GM23338 (cell line): ENCODE measurements around the gene RNU6-9. TPM values are rescaled to one million over a fixed set of nuclear protein-coding genes. Genes with fewer than 3 reads are reported as not detected.

Experiments
- ATAC-seq: fragments of 200-7000 bp; cut with Tn5 transposase; 3 replicates; pipeline ENCODE4 v1.9.1; 2020
- DNase-seq: peaks from one replicate; pipeline ENCODE4 v3.0.0-alpha.2; 2015; ENCODE audit warnings: low spot score
- H2AFZ ChIP-seq: fragments of 200-600 bp; sonication (generic); 2 replicates; pipeline ENCODE4 v1.8.0; 2016; ENCODE audit warnings: antibody characterized with exemption, mild to moderate bottlenecking, moderate library complexity
- H3F3A ChIP-seq: fragments of 200-600 bp; sonication (generic); replicated peaks from 2 replicates; pipeline ENCODE4 v1.8.0; 2017; ENCODE audit warnings: antibody characterized with exemption, mixed run types, low read depth
- H3K27ac ChIP-seq: fragments of 200-600 bp; sonication (generic); 2 replicates; pipeline ENCODE4 v1.6.1; 2016; ENCODE audit warnings: low read depth
- H3K27me3 ChIP-seq: fragments of 200-600 bp; sonication (generic); 2 replicates; pipeline ENCODE4 v1.8.0; 2016; ENCODE audit warnings: mild to moderate bottlenecking, mixed run types, moderate library complexity; ENCODE audit not compliant: insufficient read depth
- H3K36me3 ChIP-seq: fragments of 200-600 bp; sonication (generic); 2 replicates; pipeline ENCODE4 v1.8.0; 2016; ENCODE audit warnings: mild to moderate bottlenecking; ENCODE audit not compliant: insufficient read depth
- H3K4me1 ChIP-seq: fragments of 200-600 bp; sonication (generic); 2 replicates; pipeline ENCODE4 v1.8.0; 2016; ENCODE audit warnings: mild to moderate bottlenecking, moderate library complexity; ENCODE audit not compliant: insufficient read depth
- H3K4me2 ChIP-seq: fragments of 200-600 bp; sonication (generic); 2 replicates; pipeline ENCODE4 v1.7.1; 2017; ENCODE audit warnings: mixed run types
- H3K4me3 ChIP-seq: fragments of 200-600 bp; sonication (generic); 2 replicates; pipeline ENCODE4 v1.6.1; 2016; ENCODE audit warnings: mixed run types
- H3K79me2 ChIP-seq: fragments of 200-600 bp; sonication (generic); replicated peaks from 2 replicates; pipeline ENCODE4 v1.8.0; 2017; ENCODE audit warnings: mild to moderate bottlenecking; ENCODE audit not compliant: insufficient read depth
- H3K9me2 ChIP-seq: fragments of 200-600 bp; sonication (generic); 2 replicates; pipeline ENCODE4 v1.8.0; 2017; ENCODE audit not compliant: insufficient read depth
- H4K20me1 ChIP-seq: fragments of 200-600 bp; sonication (generic); replicated peaks from 2 replicates; pipeline ENCODE4 v1.8.0; 2017; ENCODE audit warnings: mild to moderate bottlenecking; ENCODE audit not compliant: insufficient read depth
- H3K27ac Mint-ChIP-seq: 2 replicates; pipeline ENCODE4 v1.8.0; 2020; ENCODE audit warnings: inconsistent platforms, mild to moderate bottlenecking, moderate library complexity, mixed read lengths
- H3K27me3 Mint-ChIP-seq: 3 replicates; pipeline ENCODE4 v1.8.0; 2022; ENCODE audit warnings: low read depth, mild to moderate bottlenecking, moderate library complexity, mixed read lengths, inconsistent platforms; ENCODE audit not compliant: insufficient read depth, poor library complexity
- H3K36me3 Mint-ChIP-seq: 3 replicates; pipeline ENCODE4 v1.8.0; 2021; ENCODE audit warnings: low read depth, mild to moderate bottlenecking, inconsistent platforms, moderate library complexity, mixed read lengths
- H3K4me1 Mint-ChIP-seq: 3 replicates; pipeline ENCODE4 v1.8.0; 2020; ENCODE audit warnings: mild to moderate bottlenecking, inconsistent platforms, mixed read lengths
- H3K4me3 Mint-ChIP-seq: 3 replicates; pipeline ENCODE4 v1.8.0; 2021; ENCODE audit warnings: moderate library complexity, mild to moderate bottlenecking, inconsistent platforms, mixed read lengths
- H3K9me3 Mint-ChIP-seq: 3 replicates; pipeline ENCODE4 v1.8.0; 2020; ENCODE audit warnings: moderate library complexity, mild to moderate bottlenecking, inconsistent platforms, mixed read lengths
- CREB1 ChIP-seq: fragments of 250-450 bp; sonication (Bioruptor Pico); IDR thresholded peaks from 2 replicates; pipeline ENCODE4 v1.5.0; 2020; ENCODE audit warnings: low read depth, mild to moderate bottlenecking, moderate library complexity
- EZH2 ChIP-seq: fragments of 200-600 bp; sonication (generic); IDR thresholded peaks from one replicate; pipeline ENCODE4 v1.8.0; 2017; ENCODE audit warnings: antibody characterized with exemption, mild to moderate bottlenecking, low read depth; ENCODE audit not compliant: unreplicated experiment
- EZH2phosphoT487 ChIP-seq: fragments of 200-600 bp; sonication (generic); IDR thresholded peaks from one replicate; pipeline ENCODE4 v1.8.1; 2018; ENCODE audit warnings: antibody characterized with exemption; ENCODE audit not compliant: unreplicated experiment
- JUNB ChIP-seq: IDR thresholded peaks from one replicate; pipeline ENCODE4 v1.6.1; 2016; ENCODE audit warnings: antibody characterized with exemption; ENCODE audit not compliant: unreplicated experiment
- NANOG ChIP-seq: IDR thresholded peaks from 2 replicates; pipeline ENCODE4 v1.6.1; 2016; ENCODE audit warnings: antibody characterized with exemption, borderline replicate concordance
- POLR2AphosphoS5 ChIP-seq: IDR thresholded peaks from 2 replicates; pipeline ENCODE4 v1.6.1; 2016; ENCODE audit warnings: antibody characterized with exemption, low read depth
- STAT1 ChIP-seq: IDR thresholded peaks from one replicate; pipeline ENCODE4 v1.6.1; 2016; ENCODE audit warnings: antibody characterized with exemption; ENCODE audit not compliant: unreplicated experiment
- ZNF114 ChIP-seq: fragments of 250-450 bp; sonication (Bioruptor Pico); IDR thresholded peaks from 2 replicates; pipeline ENCODE4 v1.5.0; 2020; ENCODE audit warnings: mild to moderate bottlenecking, moderate library complexity
- polyA plus RNA-seq: library from polyadenylated mRNA; unstranded; fragments of >200 nt; fragmentation: Nextera tagmentation; extraction: Ambion mirVana; gene quantifications from 2 replicates; pipeline ENCODE4 v1.2.1, GENCODE V29; 2016
- total RNA-seq: library from RNA; depleted of rRNA; stranded (reverse); fragments of >200 nt; shearing (Covaris generic); gene quantifications from 2 replicates; pipeline ENCODE4 v1.2.3, GENCODE V29; 2014
- TF ChIP-seq, protein P1 (sequence below): IDR thresholded peaks from 2 replicates; pipeline ENCODE4 v1.6.1; 2016; ENCODE audit warnings: antibody characterized with exemption
- TF ChIP-seq, protein P2 (sequence below): fragments of 250-450 bp; sonication (Bioruptor Pico); IDR thresholded peaks from 2 replicates; pipeline ENCODE4 v1.5.0; 2020; ENCODE audit warnings: mild to moderate bottlenecking, moderate library complexity
- TF ChIP-seq, protein P3 (sequence below), 2 experiments: fragments of 200-600 bp in 1 of 2; sonication (generic) in 1 of 2; conservative IDR thresholded peaks; 2 replicates each; pipeline versions ENCODE4 v1.5.1 to v1.6.1; 2016 to 2017; ENCODE audit warnings: antibody characterized with exemption in 2 of 2, low read depth in 2 of 2, mild to moderate bottlenecking in 2 of 2, moderate library complexity in 1 of 2
- TF ChIP-seq, protein P4 (sequence below): IDR thresholded peaks from one replicate; pipeline ENCODE4 v1.6.1; 2018; ENCODE audit warnings: antibody characterized with exemption; ENCODE audit not compliant: unreplicated experiment

The RNU6-9 gene
- total and polyA plus RNA-seq, 2 experiments from 2014 or later = not detected

DNA sequence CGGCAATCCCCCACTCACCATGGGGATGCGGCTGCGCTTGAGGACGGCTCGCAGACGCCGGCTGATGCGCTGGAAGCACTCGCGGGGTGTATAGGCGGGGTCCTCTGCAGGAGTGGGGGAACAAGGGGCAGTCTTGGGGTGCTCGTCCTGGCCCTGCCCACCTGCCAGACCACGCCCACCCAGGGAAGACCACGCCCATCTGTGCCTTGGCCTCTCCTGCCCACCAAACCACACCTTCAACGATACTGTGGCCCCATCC lies 6.7 kb downstream of the RNU6-9 start:
- Histone ChIP-seq H3K36me3 (no peaks in the 10 kb centered on the region), H3K4me2 (no peak overlapping the region), H3K4me3 (no peak overlapping the region), H3K9me2 (no peaks in the 10 kb centered on the region), H3F3A (peaks cover 7% of the 10 kb centered on the region), H3K4me1 (peaks cover 3% of the 10 kb centered on the region; the same call in 1 of the 2 replicates), H2AFZ (no peak overlapping the region), H3K27me3 (no peaks in the 10 kb centered on the region), H3K27ac (no peak overlapping the region), H4K20me1 (peaks cover 10% of the 10 kb centered on the region), H3K79me2 (peaks cover 13% of the 10 kb centered on the region)
- Mint-ChIP-seq H3K27me3 (peaks cover 5% of the 10 kb centered on the region), H3K4me1 (peaks cover 5% of the 10 kb centered on the region), H3K9me3 (no peaks in the 10 kb centered on the region), H3K36me3 (peaks cover 18% of the 10 kb centered on the region), H3K27ac (no peak overlapping the region), H3K4me3 (no peak overlapping the region)
- peak; percentile 17 for ATAC-seq
- TF ChIP-seq EZH2 = no peak
- TF ChIP-seq ZNF114 (CRISPR knock-in tag) = no peak
- TF ChIP-seq NANOG = no peak
- no peak for TF ChIP-seq STAT1
- TF ChIP-seq EZH2phosphoT487 = no peak
- TF ChIP-seq, protein P1, sequence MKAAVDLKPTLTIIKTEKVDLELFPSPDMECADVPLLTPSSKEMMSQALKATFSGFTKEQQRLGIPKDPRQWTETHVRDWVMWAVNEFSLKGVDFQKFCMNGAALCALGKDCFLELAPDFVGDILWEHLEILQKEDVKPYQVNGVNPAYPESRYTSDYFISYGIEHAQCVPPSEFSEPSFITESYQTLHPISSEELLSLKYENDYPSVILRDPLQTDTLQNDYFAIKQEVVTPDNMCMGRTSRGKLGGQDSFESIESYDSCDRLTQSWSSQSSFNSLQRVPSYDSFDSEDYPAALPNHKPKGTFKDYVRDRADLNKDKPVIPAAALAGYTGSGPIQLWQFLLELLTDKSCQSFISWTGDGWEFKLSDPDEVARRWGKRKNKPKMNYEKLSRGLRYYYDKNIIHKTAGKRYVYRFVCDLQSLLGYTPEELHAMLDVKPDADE = no peak
- no peak for TF ChIP-seq CREB1
- TF ChIP-seq, protein P2, sequence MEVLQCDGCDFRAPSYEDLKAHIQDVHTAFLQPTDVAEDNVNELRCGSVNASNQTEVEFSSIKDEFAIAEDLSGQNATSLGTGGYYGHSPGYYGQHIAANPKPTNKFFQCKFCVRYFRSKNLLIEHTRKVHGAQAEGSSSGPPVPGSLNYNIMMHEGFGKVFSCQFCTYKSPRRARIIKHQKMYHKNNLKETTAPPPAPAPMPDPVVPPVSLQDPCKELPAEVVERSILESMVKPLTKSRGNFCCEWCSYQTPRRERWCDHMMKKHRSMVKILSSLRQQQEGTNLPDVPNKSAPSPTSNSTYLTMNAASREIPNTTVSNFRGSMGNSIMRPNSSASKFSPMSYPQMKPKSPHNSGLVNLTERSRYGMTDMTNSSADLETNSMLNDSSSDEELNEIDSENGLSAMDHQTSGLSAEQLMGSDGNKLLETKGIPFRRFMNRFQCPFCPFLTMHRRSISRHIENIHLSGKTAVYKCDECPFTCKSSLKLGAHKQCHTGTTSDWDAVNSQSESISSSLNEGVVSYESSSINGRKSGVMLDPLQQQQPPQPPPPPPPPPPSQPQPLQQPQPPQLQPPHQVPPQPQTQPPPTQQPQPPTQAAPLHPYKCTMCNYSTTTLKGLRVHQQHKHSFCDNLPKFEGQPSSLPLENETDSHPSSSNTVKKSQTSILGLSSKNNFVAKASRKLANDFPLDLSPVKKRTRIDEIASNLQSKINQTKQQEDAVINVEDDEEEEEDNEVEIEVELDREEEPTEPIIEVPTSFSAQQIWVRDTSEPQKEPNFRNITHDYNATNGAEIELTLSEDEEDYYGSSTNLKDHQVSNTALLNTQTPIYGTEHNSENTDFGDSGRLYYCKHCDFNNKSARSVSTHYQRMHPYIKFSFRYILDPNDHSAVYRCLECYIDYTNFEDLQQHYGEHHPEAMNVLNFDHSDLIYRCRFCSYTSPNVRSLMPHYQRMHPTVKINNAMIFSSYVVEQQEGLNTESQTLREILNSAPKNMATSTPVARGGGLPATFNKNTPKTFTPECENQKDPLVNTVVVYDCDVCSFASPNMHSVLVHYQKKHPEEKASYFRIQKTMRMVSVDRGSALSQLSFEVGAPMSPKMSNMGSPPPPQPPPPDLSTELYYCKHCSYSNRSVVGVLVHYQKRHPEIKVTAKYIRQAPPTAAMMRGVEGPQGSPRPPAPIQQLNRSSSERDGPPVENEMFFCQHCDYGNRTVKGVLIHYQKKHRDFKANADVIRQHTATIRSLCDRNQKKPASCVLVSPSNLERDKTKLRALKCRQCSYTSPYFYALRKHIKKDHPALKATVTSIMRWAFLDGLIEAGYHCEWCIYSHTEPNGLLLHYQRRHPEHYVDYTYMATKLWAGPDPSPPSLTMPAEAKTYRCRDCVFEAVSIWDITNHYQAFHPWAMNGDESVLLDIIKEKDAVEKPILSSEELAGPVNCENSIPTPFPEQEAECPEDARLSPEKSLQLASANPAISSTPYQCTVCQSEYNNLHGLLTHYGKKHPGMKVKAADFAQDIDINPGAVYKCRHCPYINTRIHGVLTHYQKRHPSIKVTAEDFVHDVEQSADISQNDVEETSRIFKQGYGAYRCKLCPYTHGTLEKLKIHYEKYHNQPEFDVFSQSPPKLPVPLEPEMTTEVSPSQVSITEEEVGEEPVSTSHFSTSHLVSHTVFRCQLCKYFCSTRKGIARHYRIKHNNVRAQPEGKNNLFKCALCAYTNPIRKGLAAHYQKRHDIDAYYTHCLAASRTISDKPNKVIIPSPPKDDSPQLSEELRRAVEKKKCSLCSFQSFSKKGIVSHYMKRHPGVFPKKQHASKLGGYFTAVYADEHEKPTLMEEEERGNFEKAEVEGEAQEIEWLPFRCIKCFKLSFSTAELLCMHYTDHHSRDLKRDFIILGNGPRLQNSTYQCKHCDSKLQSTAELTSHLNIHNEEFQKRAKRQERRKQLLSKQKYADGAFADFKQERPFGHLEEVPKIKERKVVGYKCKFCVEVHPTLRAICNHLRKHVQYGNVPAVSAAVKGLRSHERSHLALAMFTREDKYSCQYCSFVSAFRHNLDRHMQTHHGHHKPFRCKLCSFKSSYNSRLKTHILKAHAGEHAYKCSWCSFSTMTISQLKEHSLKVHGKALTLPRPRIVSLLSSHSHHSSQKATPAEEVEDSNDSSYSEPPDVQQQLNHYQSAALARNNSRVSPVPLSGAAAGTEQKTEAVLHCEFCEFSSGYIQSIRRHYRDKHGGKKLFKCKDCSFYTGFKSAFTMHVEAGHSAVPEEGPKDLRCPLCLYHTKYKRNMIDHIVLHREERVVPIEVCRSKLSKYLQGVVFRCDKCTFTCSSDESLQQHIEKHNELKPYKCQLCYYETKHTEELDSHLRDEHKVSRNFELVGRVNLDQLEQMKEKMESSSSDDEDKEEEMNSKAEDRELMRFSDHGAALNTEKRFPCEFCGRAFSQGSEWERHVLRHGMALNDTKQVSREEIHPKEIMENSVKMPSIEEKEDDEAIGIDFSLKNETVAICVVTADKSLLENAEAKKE = no peak
- TF ChIP-seq JUNB = no peak
- TF ChIP-seq, protein P3, sequence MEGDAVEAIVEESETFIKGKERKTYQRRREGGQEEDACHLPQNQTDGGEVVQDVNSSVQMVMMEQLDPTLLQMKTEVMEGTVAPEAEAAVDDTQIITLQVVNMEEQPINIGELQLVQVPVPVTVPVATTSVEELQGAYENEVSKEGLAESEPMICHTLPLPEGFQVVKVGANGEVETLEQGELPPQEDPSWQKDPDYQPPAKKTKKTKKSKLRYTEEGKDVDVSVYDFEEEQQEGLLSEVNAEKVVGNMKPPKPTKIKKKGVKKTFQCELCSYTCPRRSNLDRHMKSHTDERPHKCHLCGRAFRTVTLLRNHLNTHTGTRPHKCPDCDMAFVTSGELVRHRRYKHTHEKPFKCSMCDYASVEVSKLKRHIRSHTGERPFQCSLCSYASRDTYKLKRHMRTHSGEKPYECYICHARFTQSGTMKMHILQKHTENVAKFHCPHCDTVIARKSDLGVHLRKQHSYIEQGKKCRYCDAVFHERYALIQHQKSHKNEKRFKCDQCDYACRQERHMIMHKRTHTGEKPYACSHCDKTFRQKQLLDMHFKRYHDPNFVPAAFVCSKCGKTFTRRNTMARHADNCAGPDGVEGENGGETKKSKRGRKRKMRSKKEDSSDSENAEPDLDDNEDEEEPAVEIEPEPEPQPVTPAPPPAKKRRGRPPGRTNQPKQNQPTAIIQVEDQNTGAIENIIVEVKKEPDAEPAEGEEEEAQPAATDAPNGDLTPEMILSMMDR (conservative IDR thresholded peaks at IDR 0.05; ENCODE audit: low read depth in 2 of 2) = no peak
- TF ChIP-seq, protein P4, sequence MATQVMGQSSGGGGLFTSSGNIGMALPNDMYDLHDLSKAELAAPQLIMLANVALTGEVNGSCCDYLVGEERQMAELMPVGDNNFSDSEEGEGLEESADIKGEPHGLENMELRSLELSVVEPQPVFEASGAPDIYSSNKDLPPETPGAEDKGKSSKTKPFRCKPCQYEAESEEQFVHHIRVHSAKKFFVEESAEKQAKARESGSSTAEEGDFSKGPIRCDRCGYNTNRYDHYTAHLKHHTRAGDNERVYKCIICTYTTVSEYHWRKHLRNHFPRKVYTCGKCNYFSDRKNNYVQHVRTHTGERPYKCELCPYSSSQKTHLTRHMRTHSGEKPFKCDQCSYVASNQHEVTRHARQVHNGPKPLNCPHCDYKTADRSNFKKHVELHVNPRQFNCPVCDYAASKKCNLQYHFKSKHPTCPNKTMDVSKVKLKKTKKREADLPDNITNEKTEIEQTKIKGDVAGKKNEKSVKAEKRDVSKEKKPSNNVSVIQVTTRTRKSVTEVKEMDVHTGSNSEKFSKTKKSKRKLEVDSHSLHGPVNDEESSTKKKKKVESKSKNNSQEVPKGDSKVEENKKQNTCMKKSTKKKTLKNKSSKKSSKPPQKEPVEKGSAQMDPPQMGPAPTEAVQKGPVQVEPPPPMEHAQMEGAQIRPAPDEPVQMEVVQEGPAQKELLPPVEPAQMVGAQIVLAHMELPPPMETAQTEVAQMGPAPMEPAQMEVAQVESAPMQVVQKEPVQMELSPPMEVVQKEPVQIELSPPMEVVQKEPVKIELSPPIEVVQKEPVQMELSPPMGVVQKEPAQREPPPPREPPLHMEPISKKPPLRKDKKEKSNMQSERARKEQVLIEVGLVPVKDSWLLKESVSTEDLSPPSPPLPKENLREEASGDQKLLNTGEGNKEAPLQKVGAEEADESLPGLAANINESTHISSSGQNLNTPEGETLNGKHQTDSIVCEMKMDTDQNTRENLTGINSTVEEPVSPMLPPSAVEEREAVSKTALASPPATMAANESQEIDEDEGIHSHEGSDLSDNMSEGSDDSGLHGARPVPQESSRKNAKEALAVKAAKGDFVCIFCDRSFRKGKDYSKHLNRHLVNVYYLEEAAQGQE = no peak
- TF ChIP-seq POLR2AphosphoS5 = no peak
- no peak for DNase-seq
